Fibroblast of the aortic adventitia (primary cell): Measurements from ENCODE around the gene LEPROT. TPM values are rescaled to one million over a fixed set of nuclear protein-coding genes. Genes with fewer than 3 reads are reported as not detected.
"Not testable (repeated sequence)": the region's sequence is repeated elsewhere in the genome, so short reads cannot be mapped to it uniquely, and the experiment has no call there.

Source experiments
- DNase-seq: peaks from one replicate; pipeline ENCODE4 v3.0.0-alpha.2; 2010; ENCODE audit warnings: low read depth
- H3K4me3 ChIP-seq: 2 replicates; pipeline ENCODE4 v1.5.1; 2011; ENCODE audit warnings: low read depth, mild to moderate bottlenecking, control low read depth, low read length, moderate library complexity
- CTCF ChIP-seq: IDR thresholded peaks from 2 replicates; pipeline ENCODE4 v1.5.1; 2011; ENCODE audit warnings: mild to moderate bottlenecking, low read length, control low read depth, inconsistent platforms; ENCODE audit not compliant: insufficient read depth
- total RNA-seq: library from RNA; depleted of rRNA; stranded (reverse); fragments of >200 nt; gene quantifications from 2 replicates; pipeline ENCODE4 v1.2.3, GENCODE V29; 2012; ENCODE audit warnings: low replicate concordance

LEPROT gene
- total RNA-seq, 1 donor: 65.4 TPM

GRCh38 chr1:65442442-65442841 is 22.0 kb downstream of the LEPROT start:
- TF ChIP-seq CTCF: no peak
- H3K4me3 ChIP-seq: no peak overlapping the region
- no peak for DNase-seq

- DNase-seq: no peak
- no peak for TF ChIP-seq CTCF
- no peak overlapping the region for H3K4me3 ChIP-seq
Observed at GRCh38 chr1:65443647-65444046, 23.2 kb downstream of the LEPROT start.

GRCh38 chr1:65444128-65444640 is 23.7 kb downstream of the LEPROT start:
- no peak for TF ChIP-seq CTCF
- no peak overlapping the region for H3K4me3 ChIP-seq
- DNase-seq: no peak

GRCh38 chr1:65445837-65446236 is 25.4 kb downstream of the LEPROT start:
- no peak for TF ChIP-seq CTCF
- DNase-seq: no peak
- H3K4me3 ChIP-seq: no peak overlapping the region

GRCh38 chr1:65449214-65449823 is 28.9 kb downstream of the LEPROT start:
- TF ChIP-seq CTCF: no peak
- H3K4me3 ChIP-seq: no peak overlapping the region
- DNase-seq: no peak

- H3K4me3 ChIP-seq, DNase-seq: not testable (repeated sequence)
Observed at GRCh38 chr1:65455678-65456077, 35.2 kb downstream of the LEPROT start.

- no peak for TF ChIP-seq CTCF
- no peak overlapping the region for H3K4me3 ChIP-seq
- DNase-seq: no peak
Observed at GRCh38 chr1:65456481-65456880, 36.0 kb downstream of the LEPROT start.
